GM12878 (cell line): ENCODE measurements around the gene NXNL1. TPM values are rescaled to one million over a fixed set of nuclear protein-coding genes. Genes with fewer than 3 reads are reported as not detected.

Experiments
- ATAC-seq: fragments of 200-7000 bp; cut with Tn5 transposase; 3 replicates; pipeline ENCODE4 v1.9.1; 2020; ENCODE audit warnings: mild to moderate bottlenecking, moderate library complexity
- BruUV-seq: library from RNA; stranded (reverse); fragments of 400-500 nt; replicated peaks from 2 replicates; lab custom pipeline; 2021; lab: Mats Ljungman, UMichigan
- CTCF ChIA-PET: fragments of 300-600 bp; sonication (Branson Sonifier 250); formaldehyde crosslinking; extraction: SDS; loops from one replicate; lab custom pipeline; 2021; ENCODE audit warnings: inconsistent platforms; lab: Yijun Ruan, JAX
- POLR2A ChIA-PET: fragments of 350-600 bp; formaldehyde crosslinking; extraction: SDS; loops from one replicate; lab custom pipeline; 2021; ENCODE audit warnings: inconsistent platforms; lab: Charles Lee
- RAD21 ChIA-PET: fragments of 300-600 bp; sonication (Branson Sonifier 250); formaldehyde crosslinking; loops from one replicate; lab custom pipeline; 2023; ENCODE audit warnings: antibody characterized with exemption; ENCODE audit not compliant: unreplicated experiment; lab: Charles Lee
- SMC1A ChIA-PET: fragments of 300-600 bp; sonication (Branson Sonifier 250); formaldehyde crosslinking; loops from one replicate; lab custom pipeline; 2023; ENCODE audit not compliant: unreplicated experiment, uncharacterized antibody; lab: Charles Lee
- DNase-seq: peaks from one replicate; pipeline ENCODE4 v3.0.0-alpha.2; 2011; ENCODE audit warnings: low read depth, low spot score
- FAIRE-seq: peaks from 3 replicates; lab custom pipeline; 2011; peaks lifted over from hg19 to GRCh38; lab: Jason Lieb, UNC
- H2AFZ ChIP-seq: 2 replicates; pipeline ENCODE4 v1.6.0; 2011; ENCODE audit warnings: low read depth, low read length, control low read depth; ENCODE audit not compliant: control insufficient read depth
- H3K27ac ChIP-seq: 2 replicates; pipeline ENCODE4 v1.5.1; 2011; ENCODE audit warnings: control low read depth; ENCODE audit not compliant: control insufficient read depth, insufficient read depth
- H3K27me3 ChIP-seq, 2 experiments: replicated peaks in 1 of 2; 2 replicates each; pipeline versions ENCODE4 v1.6.0 to v1.6.1; 2011; ENCODE audit warnings: low read length in 1 of 2; ENCODE audit not compliant: control insufficient read depth in 2 of 2, insufficient read depth in 2 of 2
- H3K36me3 ChIP-seq, 2 experiments: 2 replicates each; pipeline ENCODE4 v1.5.1; 2011; ENCODE audit warnings: low read length in 1 of 2; ENCODE audit not compliant: control insufficient read depth in 2 of 2, insufficient read depth in 2 of 2
- H3K4me1 ChIP-seq: 2 replicates; pipeline ENCODE4 v1.6.1; 2011; ENCODE audit warnings: mild to moderate bottlenecking, low read length, moderate library complexity, mixed read lengths; ENCODE audit not compliant: control insufficient read depth, insufficient read depth
- H3K4me2 ChIP-seq: 2 replicates; pipeline ENCODE4 v1.6.0; 2011; ENCODE audit warnings: control low read depth; ENCODE audit not compliant: control insufficient read depth, insufficient read depth
- H3K4me3 ChIP-seq: fragments of 200-600 bp; sonication (generic); 2 replicates; pipeline ENCODE4 v1.5.1; 2016
- H3K79me2 ChIP-seq: 2 replicates; pipeline ENCODE4 v1.6.0; 2011; ENCODE audit warnings: low read length; ENCODE audit not compliant: control insufficient read depth, insufficient read depth
- H3K9ac ChIP-seq: 2 replicates; pipeline ENCODE4 v1.8.0; 2011; ENCODE audit warnings: low read length, control low read depth, mixed read lengths; ENCODE audit not compliant: control insufficient read depth, insufficient read depth
- H3K9me3 ChIP-seq: replicated peaks from 3 replicates; pipeline ENCODE4 v1.5.1; 2011; ENCODE audit warnings: mild to moderate bottlenecking, low read length; ENCODE audit not compliant: control insufficient read depth, insufficient read depth
- H4K20me1 ChIP-seq: 2 replicates; pipeline ENCODE4 v1.6.0; 2011; ENCODE audit not compliant: control insufficient read depth, insufficient read depth
- BACH1 ChIP-seq: fragments of 450-650 bp; IDR thresholded peaks from 2 replicates; pipeline ENCODE4 v1.6.1; 2017; ENCODE audit warnings: mild to moderate bottlenecking, borderline replicate concordance
- IKZF2 ChIP-seq, 2 experiments: fragments of 450-650 bp; IDR thresholded peaks; 2 replicates each; pipeline ENCODE4 v1.6.1; 2017; ENCODE audit warnings: mild to moderate bottlenecking in 2 of 2, moderate library complexity in 2 of 2
- JUND ChIP-seq: IDR thresholded peaks from 2 replicates; pipeline ENCODE4 v1.6.1; 2012; ENCODE audit warnings: low read depth, mild to moderate bottlenecking, low read length, improper control_type of control experiment, moderate library complexity
- KLF5 ChIP-seq: fragments of 450-650 bp; IDR thresholded peaks from 2 replicates; pipeline ENCODE4 v1.6.1; 2014; ENCODE audit warnings: mild to moderate bottlenecking; ENCODE audit not compliant: partially characterized antibody
- MTA2 ChIP-seq: fragments of 450-650 bp; IDR thresholded peaks from 2 replicates; pipeline ENCODE4 v1.6.1; 2016; ENCODE audit warnings: low read depth, mild to moderate bottlenecking, moderate library complexity
- MYC ChIP-seq: IDR thresholded peaks from 2 replicates; pipeline ENCODE4 v1.6.1; 2011; ENCODE audit warnings: mild to moderate bottlenecking, low read length, moderate library complexity, inconsistent platforms; ENCODE audit not compliant: insufficient read depth, insufficient replicate concordance, insufficient read length, severe bottlenecking
- NBN ChIP-seq: fragments of 450-650 bp; IDR thresholded peaks from 2 replicates; pipeline ENCODE4 v1.6.1; 2016
- NFXL1 ChIP-seq: fragments of 450-650 bp; IDR thresholded peaks from 2 replicates; pipeline ENCODE4 v1.6.1; 2017; ENCODE audit warnings: antibody characterized with exemption, mild to moderate bottlenecking, borderline replicate concordance
- NKRF ChIP-seq: fragments of 450-650 bp; conservative IDR thresholded peaks from 2 replicates; pipeline ENCODE4 v1.6.1; 2017; ENCODE audit warnings: mild to moderate bottlenecking, moderate library complexity
- NR2C2 ChIP-seq: IDR thresholded peaks from 2 replicates; pipeline ENCODE4 v1.6.1; 2011; ENCODE audit warnings: borderline replicate concordance, low read depth; ENCODE audit not compliant: control insufficient read depth, insufficient read length
- PML ChIP-seq: IDR thresholded peaks from 2 replicates; pipeline ENCODE4 v1.6.1; 2012; ENCODE audit warnings: low read length, inconsistent platforms
- RB1 ChIP-seq: fragments of 450-650 bp; formaldehyde crosslinking; IDR thresholded peaks from 2 replicates; pipeline ENCODE4 v1.6.1; 2017; ENCODE audit warnings: mild to moderate bottlenecking, borderline replicate concordance
- RELA ChIP-seq: fragments of 450-650 bp; IDR thresholded peaks from 2 replicates; pipeline ENCODE4 v1.8.0; 2014; ENCODE audit warnings: borderline replicate concordance; ENCODE audit not compliant: partially characterized antibody
- TCF7 ChIP-seq: IDR thresholded peaks from 2 replicates; pipeline ENCODE4 v1.6.1; 2014; ENCODE audit warnings: antibody characterized with exemption, borderline replicate concordance
- YY1 ChIP-seq: IDR thresholded peaks from 2 replicates; pipeline ENCODE4 v1.6.1; 2011; ENCODE audit warnings: low read depth, mild to moderate bottlenecking, low read length
- WGBS: methylation state at CpG from one replicate; pipeline ENCODE4 v1.1.6; 2016; ENCODE audit warnings: low lambda C conversion rate; ENCODE audit not compliant: insufficient replicate concordance, insufficient coverage; ENCODE audit errors: missing lambda C conversion rate; 5-methylcytosine and 5-hydroxymethylcytosine counted together
- in situ Hi-C: fragments of 300-500 bp; cut with MboI; formaldehyde crosslinking; loops from 9 replicates; pipeline ENCODE4 v1.14.3; 2018; ENCODE audit warnings: mixed read lengths
- intact Hi-C: fragments of 100-400 bp; cut with micrococcal nuclease; formaldehyde crosslinking; loops from one replicate; pipeline ENCODE4 v1.14.2; 2022; ENCODE audit not compliant: unreplicated experiment
- polyA plus RNA-seq, 11 experiments: library from polyadenylated mRNA; depleted of rRNA in 4 of 11; unstranded in 6 of 11; stranded (reverse) in 5 of 11; fragments of >200 nt; fragmentation: Nextera tagmentation in 4 of 11; fragmentation: Illumina TruSeq in 1 of 11; extraction: Ambion mirVana in 4 of 11; extraction: Trizol in 1 of 11; gene quantifications; 1 replicate in 1 of 11; 2 replicates in 10 of 11; pipeline versions ENCODE4 v1.2.1 to v1.2.3, GENCODE V29; 2011 to 2016; ENCODE audit warnings: inconsistent platforms in 2 of 11, missing spikeins in 2 of 11, low read depth in 1 of 11
- total RNA-seq, 4 experiments: library from RNA; depleted of rRNA in 3 of 4; stranded (reverse); fragments of >200 nt in 3 of 4; fragmentation: Illumina TruSeq in 1 of 4; extraction: Trizol in 1 of 4; gene quantifications; 2 replicates each; pipeline versions ENCODE4 v1.2.1 to v1.2.3, GENCODE V29; 2013 to 2021
- TF ChIP-seq, protein P1 (sequence below): fragments of 450-650 bp; IDR thresholded peaks from 2 replicates; pipeline ENCODE4 v1.6.1; 2018; ENCODE audit warnings: borderline replicate concordance, mild to moderate bottlenecking; ENCODE audit not compliant: partially characterized antibody

The NXNL1 gene
- total and polyA plus RNA-seq, 10 of the 15 experiments (the other 5 are each of a cell fraction or from before 2014, with no cell fraction given): not detected

DNA sequence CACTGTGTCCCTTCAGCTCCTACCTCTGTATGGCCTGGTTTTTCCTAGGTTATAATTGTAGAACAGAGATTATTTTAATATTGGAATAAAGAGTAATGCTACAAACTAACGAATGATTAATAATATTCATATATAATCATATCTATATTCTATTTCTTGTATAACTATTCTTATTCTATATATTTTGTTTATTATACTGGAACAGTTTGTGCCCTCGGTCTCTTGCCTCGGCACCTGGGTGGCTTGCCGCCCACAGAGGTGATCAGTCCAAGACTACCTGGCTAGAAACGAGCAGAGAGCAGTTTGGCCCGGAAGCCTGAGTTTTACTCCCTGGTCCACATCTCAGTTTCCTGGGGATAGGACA lies 5.7 kb upstream of the NXNL1 start:
- no peak for DNase-seq
- ChIA-PET POLR2A (interaction anchor here (0.7 to 1.5 kb wide), 2 partner anchors 8 to 11 kb away, joined by 3 to 10 read pairs; no protein-coding TSS in a partner anchor), CTCF (interaction anchor here (0.6 to 6.0 kb wide), 19 partner anchors 12 to 174 kb away, joined by 3 to 36 read pairs (median 6); partner anchors contain the start of genes BST2, CCDC194, MVB12A and TMEM221), RAD21 (interaction anchor here (0.6 to 1.8 kb wide), 5 partner anchors 17 to 65 kb away, joined by 3 to 6 read pairs (median 4); partner anchors contain the start of gene BST2), SMC1A (interaction anchor here (1.0 to 1.1 kb wide), 2 partner anchors 68 to 77 kb away, joined by 3 read pairs; no protein-coding TSS in a partner anchor)
- no peak for ATAC-seq
- BruUV-seq: no TSS peak
- H3K9ac ChIP-seq: no peak overlapping the region
- no peak for FAIRE-seq
- WGBS: under 1% methylated on average over 6 of the region's 6 CpGs
- no peaks in the 10 kb centered on the region for H3K36me3 ChIP-seq
- intact Hi-C loops: loop anchor here (1.0 kb wide), 2 partner anchors 71 to 120 kb away; no protein-coding TSS in a partner anchor
- TF ChIP-seq KLF5: no peak
- TF ChIP-seq YY1: no peak
- TF ChIP-seq MTA2: no peak
- no peak for TF ChIP-seq BACH1
- TF ChIP-seq MYC: no peak
- TF ChIP-seq TCF7: no peak
- TF ChIP-seq RELA: no peak
- no peak for TF ChIP-seq IKZF2 (IDR thresholded peaks at IDR 0.05)
- no peak for TF ChIP-seq NR2C2
- no peak for TF ChIP-seq RB1
- no peak for TF ChIP-seq PML
- TF ChIP-seq NKRF: no peak
- TF ChIP-seq JUND: no peak
- no peak for TF ChIP-seq NBN
- TF ChIP-seq, protein P1, sequence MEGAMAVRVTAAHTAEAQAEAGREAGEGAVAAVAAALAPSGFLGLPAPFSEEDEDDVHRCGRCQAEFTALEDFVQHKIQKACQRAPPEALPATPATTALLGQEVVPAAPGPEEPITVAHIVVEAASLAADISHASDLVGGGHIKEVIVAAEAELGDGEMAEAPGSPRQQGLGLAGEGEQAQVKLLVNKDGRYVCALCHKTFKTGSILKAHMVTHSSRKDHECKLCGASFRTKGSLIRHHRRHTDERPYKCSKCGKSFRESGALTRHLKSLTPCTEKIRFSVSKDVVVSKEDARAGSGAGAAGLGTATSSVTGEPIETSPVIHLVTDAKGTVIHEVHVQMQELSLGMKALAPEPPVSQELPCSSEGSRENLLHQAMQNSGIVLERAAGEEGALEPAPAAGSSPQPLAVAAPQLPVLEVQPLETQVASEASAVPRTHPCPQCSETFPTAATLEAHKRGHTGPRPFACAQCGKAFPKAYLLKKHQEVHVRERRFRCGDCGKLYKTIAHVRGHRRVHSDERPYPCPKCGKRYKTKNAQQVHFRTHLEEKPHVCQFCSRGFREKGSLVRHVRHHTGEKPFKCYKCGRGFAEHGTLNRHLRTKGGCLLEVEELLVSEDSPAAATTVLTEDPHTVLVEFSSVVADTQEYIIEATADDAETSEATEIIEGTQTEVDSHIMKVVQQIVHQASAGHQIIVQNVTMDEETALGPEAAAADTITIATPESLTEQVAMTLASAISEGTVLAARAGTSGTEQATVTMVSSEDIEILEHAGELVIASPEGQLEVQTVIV: no peak
- TF ChIP-seq NFXL1: no peak
- no peak overlapping the region for H3K4me3 ChIP-seq
- H3K4me2 ChIP-seq: no peak overlapping the region
- H3K27ac ChIP-seq: no peak overlapping the region
- H3K79me2 ChIP-seq: no peaks in the 10 kb centered on the region
- H4K20me1 ChIP-seq: no peaks in the 10 kb centered on the region
- H3K4me1 ChIP-seq: peaks cover 22% of the 10 kb centered on the region
- in situ Hi-C loops: loop anchor here (5.0 kb wide), 2 partner anchors 69 to 119 kb away; no protein-coding TSS in a partner anchor
- no peaks in the 10 kb centered on the region for H3K9me3 ChIP-seq
- H2AFZ ChIP-seq: no peak overlapping the region
- H3K27me3 ChIP-seq: no peaks in the 10 kb centered on the region
